ENCODE data around the gene PRKRIP1. TPM values are rescaled to one million over a fixed set of nuclear protein-coding genes. Genes with fewer than 3 reads are reported as not detected.

Gene PRKRIP1
- total and polyA plus RNA-seq, 2 donors from 2014 or later: 20.8 to 25.9 TPM

DNA sequence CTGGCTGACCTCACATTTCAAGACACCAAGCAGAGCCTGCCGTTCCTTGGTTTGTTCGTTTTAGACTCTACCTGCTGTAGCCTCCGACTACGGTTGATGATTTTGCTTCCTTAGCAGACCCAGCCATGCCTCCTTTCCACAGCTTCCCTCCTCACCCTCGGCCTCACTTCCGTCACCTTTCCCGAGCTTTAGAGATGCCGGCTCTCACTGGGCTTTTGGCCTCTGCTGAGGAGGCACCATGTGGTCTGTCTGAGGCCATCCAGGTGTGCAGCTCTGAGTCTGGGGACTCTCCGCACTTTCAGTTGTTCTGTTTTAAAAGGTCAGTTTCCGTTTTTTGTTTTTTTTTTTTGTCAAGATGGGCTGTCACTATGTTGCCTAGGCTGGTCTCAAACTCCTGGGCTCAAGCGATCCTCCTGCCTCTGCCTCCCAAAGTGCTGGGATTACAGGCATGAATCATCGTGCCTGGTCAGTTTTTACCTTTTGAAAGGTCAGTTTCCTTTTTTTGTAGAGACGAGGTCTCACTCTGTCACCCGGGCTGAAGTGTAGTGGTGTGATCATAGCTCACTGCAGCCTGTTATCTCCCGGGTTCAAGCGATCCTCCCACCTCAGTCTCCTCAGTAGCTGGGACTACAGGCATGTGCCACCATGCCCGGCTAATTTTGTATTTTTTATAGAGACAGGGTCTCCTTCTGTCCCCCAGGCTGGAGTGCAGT is 49.0 kb downstream of the PRKRIP1 start:
- DNase-seq (no peak), FAIRE-seq (no peak)
- H3K4me1 ChIP-seq (ENCODE audit: control insufficient read depth in 2 of 3, insufficient read depth in 2 of 3, low read depth in 1 of 3, low read length in 3 of 3): no peaks in the 10 kb centered on the region
- H3K9ac ChIP-seq (ENCODE audit: low read length in 3 of 3): no peak overlapping the region
- no peaks in the 10 kb centered on the region for H3K9me3 ChIP-seq (ENCODE audit: control insufficient read depth in 2 of 3, insufficient read depth in 1 of 3, low read length in 3 of 3)
- H3K36me3 ChIP-seq (ENCODE audit: control insufficient read depth in 2 of 3, insufficient read depth in 3 of 3, low read length in 3 of 3): peaks cover 0 to 11% (median 0%) of the 10 kb centered on the region in 3 donors
- no peaks in the 10 kb centered on the region for H3K27me3 ChIP-seq (ENCODE audit: control insufficient read depth, insufficient read depth, low read length)
- H3K27ac ChIP-seq (ENCODE audit: low read depth in 2 of 2, low read length in 2 of 2): no peak overlapping the region
- H3K4me3 ChIP-seq (ENCODE audit: low read length in 3 of 3): no peak overlapping the region
- TF ChIP-seq, protein P1, sequence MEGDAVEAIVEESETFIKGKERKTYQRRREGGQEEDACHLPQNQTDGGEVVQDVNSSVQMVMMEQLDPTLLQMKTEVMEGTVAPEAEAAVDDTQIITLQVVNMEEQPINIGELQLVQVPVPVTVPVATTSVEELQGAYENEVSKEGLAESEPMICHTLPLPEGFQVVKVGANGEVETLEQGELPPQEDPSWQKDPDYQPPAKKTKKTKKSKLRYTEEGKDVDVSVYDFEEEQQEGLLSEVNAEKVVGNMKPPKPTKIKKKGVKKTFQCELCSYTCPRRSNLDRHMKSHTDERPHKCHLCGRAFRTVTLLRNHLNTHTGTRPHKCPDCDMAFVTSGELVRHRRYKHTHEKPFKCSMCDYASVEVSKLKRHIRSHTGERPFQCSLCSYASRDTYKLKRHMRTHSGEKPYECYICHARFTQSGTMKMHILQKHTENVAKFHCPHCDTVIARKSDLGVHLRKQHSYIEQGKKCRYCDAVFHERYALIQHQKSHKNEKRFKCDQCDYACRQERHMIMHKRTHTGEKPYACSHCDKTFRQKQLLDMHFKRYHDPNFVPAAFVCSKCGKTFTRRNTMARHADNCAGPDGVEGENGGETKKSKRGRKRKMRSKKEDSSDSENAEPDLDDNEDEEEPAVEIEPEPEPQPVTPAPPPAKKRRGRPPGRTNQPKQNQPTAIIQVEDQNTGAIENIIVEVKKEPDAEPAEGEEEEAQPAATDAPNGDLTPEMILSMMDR (IDR thresholded peaks at IDR 0.05; ENCODE audit: borderline replicate concordance, extremely low read depth, insufficient read depth): no peak
- intact Hi-C loops (cut with DNase I): no loop called here

DNA sequence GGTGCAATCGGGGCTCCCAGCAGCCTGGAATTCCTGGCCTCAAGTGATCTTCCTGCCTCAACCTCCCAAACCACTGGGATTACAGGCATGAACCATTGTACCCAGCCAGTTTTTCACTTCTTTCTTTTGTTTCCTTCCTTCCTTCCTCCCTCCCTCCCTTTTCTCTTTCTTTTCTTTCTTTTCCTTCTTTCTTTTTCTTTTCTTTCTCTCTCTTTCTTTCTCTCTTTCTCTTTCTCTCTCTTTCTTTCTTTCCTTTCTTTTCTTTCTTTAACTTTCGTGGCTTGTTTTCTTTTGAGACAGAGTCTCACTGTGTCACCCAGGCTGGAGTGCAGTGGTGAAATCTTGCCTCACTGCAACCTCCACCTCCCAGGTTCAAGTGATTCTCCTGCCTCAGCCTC is 49.5 kb downstream of the PRKRIP1 start:
- Histone ChIP-seq H3K4me1 (ENCODE audit: control insufficient read depth in 2 of 3, insufficient read depth in 2 of 3, low read depth in 1 of 3, low read length in 3 of 3) (no peaks in the 10 kb centered on the region), H3K27me3 (ENCODE audit: control insufficient read depth, insufficient read depth, low read length) (no peaks in the 10 kb centered on the region), H3K4me3 (ENCODE audit: low read length in 3 of 3) (no peak overlapping the region), H3K9me3 (ENCODE audit: control insufficient read depth in 2 of 3, insufficient read depth in 1 of 3, low read length in 3 of 3) (no peaks in the 10 kb centered on the region), H3K27ac (ENCODE audit: low read depth in 2 of 2, low read length in 2 of 2) (no peak overlapping the region), H3K9ac (ENCODE audit: low read length in 3 of 3) (no peak overlapping the region), H3K36me3 (ENCODE audit: control insufficient read depth in 2 of 3, insufficient read depth in 3 of 3, low read length in 3 of 3) (peaks cover 0 to 11% (median 0%) of the 10 kb centered on the region in 3 donors)
- no peak for DNase-seq
- FAIRE-seq: no peak
- intact Hi-C loops (cut with DNase I): no loop called here
- TF ChIP-seq, protein P1 (IDR thresholded peaks at IDR 0.05; ENCODE audit: borderline replicate concordance, extremely low read depth, insufficient read depth): no peak

DNA sequence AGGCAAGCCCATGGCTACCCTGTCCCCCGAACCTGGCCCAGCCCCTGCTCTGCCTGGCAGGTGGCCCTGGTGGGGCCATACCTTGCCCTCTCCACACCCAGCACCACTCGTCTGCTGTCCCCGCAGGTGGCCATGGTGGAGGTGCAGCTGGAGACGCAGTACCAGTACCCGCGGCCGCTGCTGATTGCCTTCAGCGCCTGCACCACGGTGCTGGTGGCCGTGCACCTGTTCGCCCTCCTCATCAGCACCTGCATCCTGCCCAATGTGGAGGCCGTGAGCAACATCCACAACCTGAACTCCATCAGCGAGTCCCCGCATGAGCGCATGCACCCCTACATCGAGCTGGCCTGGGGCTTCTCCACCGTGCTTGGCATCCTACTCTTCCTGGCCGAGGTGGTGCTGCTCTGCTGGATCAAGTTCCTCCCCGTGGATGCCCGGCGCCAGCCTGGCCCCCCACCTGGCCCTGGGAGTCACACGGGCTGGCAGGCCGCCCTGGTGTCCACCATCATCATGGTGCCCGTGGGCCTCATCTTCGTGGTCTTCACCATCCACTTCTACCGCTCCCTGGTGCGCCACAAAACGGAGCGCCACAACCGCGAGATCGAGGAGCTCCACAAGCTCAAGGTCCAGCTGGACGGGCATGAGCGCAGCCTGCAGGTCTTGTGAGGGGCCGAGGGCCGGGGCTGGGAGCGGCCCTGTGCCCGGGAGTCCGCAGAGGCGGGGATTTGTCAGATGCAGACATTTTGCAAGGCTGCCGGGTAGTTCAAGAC is 50.4 kb downstream of the PRKRIP1 start:
- Histone ChIP-seq H3K9ac (ENCODE audit: low read length in 3 of 3) (no peak overlapping the region), H3K4me1 (ENCODE audit: control insufficient read depth in 2 of 3, insufficient read depth in 2 of 3, low read depth in 1 of 3, low read length in 3 of 3) (peaks cover 0 to 2% (median 0%) of the 10 kb centered on the region in 3 donors), H3K4me3 (ENCODE audit: low read length in 3 of 3) (no peak overlapping the region), H3K27ac (ENCODE audit: low read depth in 2 of 2, low read length in 2 of 2) (no peak overlapping the region), H3K27me3 (ENCODE audit: control insufficient read depth, insufficient read depth, low read length) (no peaks in the 10 kb centered on the region), H3K9me3 (ENCODE audit: control insufficient read depth in 2 of 3, insufficient read depth in 1 of 3, low read length in 3 of 3) (no peaks in the 10 kb centered on the region), H3K36me3 (ENCODE audit: control insufficient read depth in 2 of 3, insufficient read depth in 3 of 3, low read length in 3 of 3) (peaks cover 0 to 11% (median 0%) of the 10 kb centered on the region in 3 donors)
- DNase-seq (no peak), FAIRE-seq (no peak)
- intact Hi-C loops (cut with DNase I): no loop called here
- TF ChIP-seq, protein P1 (IDR thresholded peaks at IDR 0.05; ENCODE audit: borderline replicate concordance, extremely low read depth, insufficient read depth): no peak

Measured in kidney (tissue), 14 donors.